ENCODE data around the gene DCUN1D1.

The DCUN1D1 gene

DNA sequence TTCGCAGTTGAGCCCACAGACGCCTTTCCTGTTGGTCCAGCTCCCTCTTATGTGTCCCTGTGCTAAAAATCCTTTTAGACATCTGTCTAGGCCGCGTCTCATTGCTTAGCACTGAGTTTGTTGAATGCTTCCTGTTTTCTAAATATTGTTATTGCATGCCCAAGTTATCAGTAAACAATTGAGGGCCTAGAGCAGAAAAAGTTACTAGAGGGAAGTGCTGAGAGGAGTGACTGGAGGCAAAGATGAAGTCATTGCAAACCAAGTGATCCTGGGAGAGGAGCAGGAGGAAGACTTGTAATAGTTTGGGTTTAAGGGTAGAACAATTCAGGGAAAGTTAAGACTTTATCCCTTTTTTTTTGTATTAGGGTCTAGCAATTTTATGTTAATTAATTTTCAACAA lies 88.1 kb downstream of the DCUN1D1 start:
- no peak for DNase-seq (ENCODE audit: low spot score)

DNA sequence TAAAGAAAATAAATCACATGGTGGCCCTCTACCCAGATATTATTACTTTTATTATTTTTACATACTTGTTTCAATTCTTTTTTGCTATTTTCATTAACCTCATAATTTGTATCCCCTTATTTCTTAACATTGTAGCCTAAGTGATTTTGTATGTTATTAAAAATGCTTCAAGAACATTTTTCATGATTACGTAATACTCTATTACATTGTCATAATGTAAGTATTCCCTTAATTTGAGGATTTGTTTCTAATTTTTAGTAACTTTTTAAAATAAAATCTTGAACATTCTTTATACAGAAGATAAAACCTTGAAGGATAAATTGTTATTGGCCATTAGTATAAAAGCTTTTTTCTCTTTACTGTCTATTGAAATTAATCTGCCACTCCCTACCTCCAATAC lies 89.0 kb downstream of the DCUN1D1 start:
- DNase-seq (ENCODE audit: low spot score), result no peak

DNA sequence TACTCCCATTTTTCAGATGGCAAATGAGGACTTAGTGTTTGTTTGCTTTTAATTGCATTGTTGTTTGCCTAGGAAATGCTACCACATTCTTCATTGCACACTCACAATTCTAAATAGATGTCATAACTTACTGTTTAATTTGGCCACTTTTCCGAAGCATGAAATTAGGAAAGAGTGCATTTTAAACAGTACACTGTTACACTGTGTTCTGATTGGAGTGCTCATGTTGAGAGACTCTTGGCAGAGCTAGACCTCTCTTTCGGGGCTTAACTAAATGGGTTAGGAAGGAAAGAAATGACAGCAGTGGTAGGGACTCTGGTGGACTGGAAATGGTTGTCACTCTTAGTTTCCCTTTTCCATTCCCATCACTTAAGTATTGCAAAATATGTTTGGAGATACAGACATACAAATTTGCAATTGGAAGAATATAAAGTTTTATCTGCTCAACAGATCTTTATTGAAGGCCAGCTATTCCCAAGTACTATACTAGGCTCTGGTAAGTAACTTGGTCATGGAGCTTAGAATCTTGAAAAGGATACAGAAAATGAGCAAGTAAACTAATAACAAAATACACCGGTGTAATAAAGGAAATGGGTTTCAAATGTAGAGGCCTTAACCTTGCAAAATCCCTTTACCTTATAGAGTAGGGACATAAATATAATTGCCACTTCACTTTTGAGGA lies 90.2 kb downstream of the DCUN1D1 start:
- DNase-seq (ENCODE audit: low spot score), result no peak

Data from ecto neural progenitor cell (in vitro differentiated cells).